ENCODE data around the gene ATG2B. TPM values are rescaled to one million over a fixed set of nuclear protein-coding genes. Genes with fewer than 3 reads are reported as not detected.

The ATG2B gene
- total and polyA plus RNA-seq, 2 donors (not counting 3 experiments of a cell fraction or from before 2014, with no cell fraction given): 5.9 to 17.8 TPM

DNA sequence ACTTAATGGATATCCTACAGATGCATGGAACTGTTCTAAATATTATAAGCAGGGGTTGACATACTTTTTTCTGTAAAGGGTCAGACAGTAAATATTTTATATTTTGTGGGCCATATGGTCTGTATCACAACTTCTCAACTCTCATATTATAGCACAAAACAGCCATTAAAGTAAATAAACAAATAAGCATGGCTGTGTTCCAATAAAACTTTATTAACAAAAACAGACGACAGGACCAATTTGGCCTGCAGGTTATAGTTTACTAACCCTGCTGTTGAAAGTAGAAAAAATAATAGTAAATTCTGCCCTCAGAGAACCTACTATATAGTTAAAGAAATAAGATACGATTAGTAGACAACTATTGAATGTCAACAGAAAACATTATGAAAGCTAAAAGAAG lies 17.5 kb downstream of the ATG2B start:
- no peak overlapping the region for H3K4me2 ChIP-seq (ENCODE audit: insufficient read depth, low read length)
- no peaks in the 10 kb centered on the region for H3K9me1 ChIP-seq (replicated peaks; ENCODE audit: control insufficient read depth, extremely low read depth, insufficient read depth, low read length)
- ChIA-PET POLR2A (no interaction called here), CTCF (no interaction called here)
- H3K9me3 ChIP-seq (replicated peaks; ENCODE audit: control insufficient read depth, insufficient read depth, low read length): no peaks in the 10 kb centered on the region
- no peaks in the 10 kb centered on the region for H3K27me3 ChIP-seq (ENCODE audit: control insufficient read depth in 2 of 2, insufficient read depth in 2 of 2, low read length in 2 of 2)
- no peaks in the 10 kb centered on the region for H3K4me1 ChIP-seq (ENCODE audit: control insufficient read depth, extremely low read depth, insufficient read depth, low read length)
- BruUV-seq (replicated peaks): no TSS peak
- dilution Hi-C loops (cut with MboI; ENCODE audit: extremely low pct_ligation_motif_present, low sequenced_read_pairs): no loop called here
- H4K20me1 ChIP-seq (replicated peaks; ENCODE audit: control insufficient read depth, extremely low read depth, insufficient read depth, low read length): no peaks in the 10 kb centered on the region
- H2AFZ ChIP-seq (ENCODE audit: low read depth, low read length): no peak overlapping the region
- H3K9ac ChIP-seq (replicated peaks; ENCODE audit: extremely low read depth, insufficient read depth, low read length): no peak overlapping the region
- FAIRE-seq (no peak), DNase-seq (ENCODE audit: low read depth, low spot score) (no peak)
- peaks cover 0 to 3% of the 10 kb centered on the region in 2 experiments for H3K36me3 ChIP-seq (ENCODE audit: control insufficient read depth in 2 of 2, extremely low read depth in 1 of 2, insufficient read depth in 2 of 2, low read length in 2 of 2)
- H3K4me3 ChIP-seq (replicated peaks in 1 of 3; ENCODE audit: insufficient read depth in 1 of 3, low read depth in 1 of 3, low read length in 3 of 3): no peak overlapping the region
- H3K27ac ChIP-seq (ENCODE audit: insufficient read depth, low read depth, low read length): no peak overlapping the region
- intact Hi-C loops (cut with micrococcal nuclease): no loop called here
- no peak for TF ChIP-seq EZH2 (IDR thresholded peaks at IDR 0.05; ENCODE audit: borderline replicate concordance, low read depth, low read length, severe bottlenecking)
- TF ChIP-seq POLR2A (IDR thresholded peaks at IDR 0.05; ENCODE audit: low read depth, low read length): no peak
- TF ChIP-seq CTCF (IDR thresholded peaks at IDR 0.05; ENCODE audit: extremely low read depth in 1 of 2, insufficient read depth in 1 of 2, low read depth in 1 of 2, low read length in 2 of 2): no peak
- no peak for TF ChIP-seq FOS (IDR thresholded peaks at IDR 0.05; ENCODE audit: borderline replicate concordance, insufficient read depth, low read length)
- no peaks in the 10 kb centered on the region for H3K79me2 ChIP-seq (ENCODE audit: control insufficient read depth, insufficient read depth, low read length)

GRCh38 chr14:96341323-96341722 lies 21.8 kb downstream of the ATG2B start:
- Histone ChIP-seq H3K9ac (replicated peaks; ENCODE audit: extremely low read depth, insufficient read depth, low read length) (no peak overlapping the region), H3K4me3 (replicated peaks in 1 of 3; ENCODE audit: insufficient read depth in 1 of 3, low read depth in 1 of 3, low read length in 3 of 3) (no peak overlapping the region), H3K4me1 (ENCODE audit: control insufficient read depth, extremely low read depth, insufficient read depth, low read length) (no peaks in the 10 kb centered on the region), H3K79me2 (ENCODE audit: control insufficient read depth, insufficient read depth, low read length) (no peaks in the 10 kb centered on the region), H4K20me1 (replicated peaks; ENCODE audit: control insufficient read depth, extremely low read depth, insufficient read depth, low read length) (no peaks in the 10 kb centered on the region), H3K9me1 (replicated peaks; ENCODE audit: control insufficient read depth, extremely low read depth, insufficient read depth, low read length) (no peaks in the 10 kb centered on the region), H3K27ac (ENCODE audit: insufficient read depth, low read depth, low read length) (no peak overlapping the region), H3K36me3 (ENCODE audit: control insufficient read depth in 2 of 2, extremely low read depth in 1 of 2, insufficient read depth in 2 of 2, low read length in 2 of 2) (peaks cover 0 to 3% of the 10 kb centered on the region in 2 experiments), H3K27me3 (ENCODE audit: control insufficient read depth in 2 of 2, insufficient read depth in 2 of 2, low read length in 2 of 2) (no peaks in the 10 kb centered on the region), H3K9me3 (replicated peaks; ENCODE audit: control insufficient read depth, insufficient read depth, low read length) (no peaks in the 10 kb centered on the region), H2AFZ (ENCODE audit: low read depth, low read length) (no peak overlapping the region), H3K4me2 (ENCODE audit: insufficient read depth, low read length) (no peak overlapping the region)
- dilution Hi-C loops (cut with MboI; ENCODE audit: extremely low pct_ligation_motif_present, low sequenced_read_pairs) (no loop called here), intact Hi-C loops (cut with micrococcal nuclease) (no loop called here)
- POLR2A ChIA-PET: no interaction called here
- TF ChIP-seq, protein P1, sequence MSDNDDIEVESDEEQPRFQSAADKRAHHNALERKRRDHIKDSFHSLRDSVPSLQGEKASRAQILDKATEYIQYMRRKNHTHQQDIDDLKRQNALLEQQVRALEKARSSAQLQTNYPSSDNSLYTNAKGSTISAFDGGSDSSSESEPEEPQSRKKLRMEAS (IDR thresholded peaks at IDR 0.05; ENCODE audit: insufficient read depth, insufficient read length): no peak
- TF ChIP-seq CTCF (IDR thresholded peaks at IDR 0.05; ENCODE audit: extremely low read depth in 1 of 2, insufficient read depth in 1 of 2, low read depth in 1 of 2, low read length in 2 of 2): no peak
- TF ChIP-seq JUN (IDR thresholded peaks at IDR 0.05; ENCODE audit: borderline replicate concordance, insufficient read depth, insufficient read length, low read depth): no peak
- no peak for TF ChIP-seq GATA2 (IDR thresholded peaks at IDR 0.05; ENCODE audit: insufficient read depth, insufficient read length, low read depth, low read length)
- TF ChIP-seq POLR2A (IDR thresholded peaks at IDR 0.05; ENCODE audit: low read depth, low read length): no peak
- FAIRE-seq (no peak), DNase-seq (ENCODE audit: low read depth, low spot score) (no peak)
- CTCF ChIA-PET: no interaction called here
- BruUV-seq (replicated peaks): no TSS peak

Measured in endothelial cell of umbilical vein (primary cell).